NCI-H1048 (cell line): ENCODE measurements around the gene METAP1.
"Not testable (repeated sequence)": the region's sequence is repeated elsewhere in the genome, so short reads cannot be mapped to it uniquely, and the experiment has no call there.

Source experiments
- DNase-seq: peaks from one replicate; lab custom pipeline; 2025; lab: John Stamatoyannopoulos, UW

The METAP1 gene

DNA sequence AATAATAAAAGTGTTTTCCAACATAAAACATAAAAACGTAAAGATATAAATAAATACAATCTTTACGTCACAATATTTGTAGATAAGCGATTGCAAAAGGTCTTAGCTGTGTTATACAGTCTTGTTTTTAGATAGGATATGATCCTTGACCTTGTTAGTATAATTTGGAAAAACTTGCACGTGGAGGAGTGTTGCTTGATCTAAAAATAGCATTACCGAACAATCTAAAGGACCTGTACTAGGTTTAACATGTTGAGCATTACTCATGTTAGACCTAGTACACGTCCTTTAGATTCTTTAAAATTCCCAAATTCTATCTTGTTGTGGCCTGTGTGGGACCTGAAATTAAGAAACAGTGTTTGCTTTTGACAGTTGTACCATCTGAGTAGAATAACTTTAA, 1.6 kb downstream of the METAP1 start:
- DNase-seq, result no peak

DNA sequence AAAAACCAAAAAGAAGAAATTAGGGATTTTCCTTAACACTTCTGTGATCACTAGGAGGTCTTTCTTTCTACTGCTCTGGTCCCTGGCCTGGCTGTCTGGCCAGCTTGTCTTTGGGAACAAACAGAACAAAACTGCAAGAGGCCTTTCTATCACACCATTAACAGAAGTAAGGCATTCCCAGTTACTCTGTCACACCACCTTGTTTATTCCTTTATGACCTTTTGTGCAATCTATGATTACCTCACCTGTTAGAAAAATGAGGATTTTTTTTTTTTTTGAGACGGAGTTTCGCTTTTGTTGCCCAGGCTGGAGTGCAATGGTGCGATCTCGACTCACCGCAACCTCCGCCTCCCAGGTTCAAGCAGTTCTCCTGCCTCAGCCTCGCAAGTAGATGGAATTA, 3.0 kb downstream of the METAP1 start:
- no peak for DNase-seq

DNA sequence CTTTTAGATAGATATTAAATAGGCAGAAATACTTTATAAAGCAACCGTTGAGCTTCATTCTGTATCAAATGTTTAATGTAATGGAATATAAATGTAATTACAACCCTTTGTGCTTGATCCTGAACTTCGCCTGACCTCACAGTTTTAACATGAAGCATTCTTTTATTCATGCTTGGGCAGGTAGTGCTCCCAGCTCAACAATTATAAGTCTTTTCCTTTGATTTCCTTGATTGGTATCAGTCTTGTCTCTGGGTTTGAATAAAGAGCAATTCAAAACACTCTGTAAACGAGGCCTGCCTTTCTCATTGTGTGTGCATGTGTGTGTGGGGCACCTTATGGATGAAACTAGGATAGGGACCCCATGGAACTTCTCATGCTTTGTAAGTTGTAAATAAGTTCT, 6.8 kb downstream of the METAP1 start:
- no peak for DNase-seq

DNA sequence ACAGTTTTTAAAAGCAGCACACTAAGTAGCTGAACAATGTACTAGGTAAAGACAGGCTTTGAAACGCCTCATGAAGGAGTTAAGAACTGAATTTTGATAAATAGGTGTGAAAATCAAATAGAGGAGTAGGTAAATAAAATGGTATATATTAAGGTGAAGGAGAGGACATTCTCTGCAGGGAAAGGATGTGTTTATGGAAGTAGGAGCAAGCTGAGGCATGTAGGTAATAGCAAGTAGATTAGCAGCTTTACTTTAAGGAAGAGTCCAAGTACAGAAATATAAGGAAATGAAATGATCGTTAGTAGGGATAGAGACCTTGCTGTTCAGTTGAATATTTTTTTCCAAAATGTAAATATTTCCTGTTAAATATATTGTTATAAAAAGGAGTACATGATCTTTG, 12.5 kb downstream of the METAP1 start:
- DNase-seq, result no peak

DNA sequence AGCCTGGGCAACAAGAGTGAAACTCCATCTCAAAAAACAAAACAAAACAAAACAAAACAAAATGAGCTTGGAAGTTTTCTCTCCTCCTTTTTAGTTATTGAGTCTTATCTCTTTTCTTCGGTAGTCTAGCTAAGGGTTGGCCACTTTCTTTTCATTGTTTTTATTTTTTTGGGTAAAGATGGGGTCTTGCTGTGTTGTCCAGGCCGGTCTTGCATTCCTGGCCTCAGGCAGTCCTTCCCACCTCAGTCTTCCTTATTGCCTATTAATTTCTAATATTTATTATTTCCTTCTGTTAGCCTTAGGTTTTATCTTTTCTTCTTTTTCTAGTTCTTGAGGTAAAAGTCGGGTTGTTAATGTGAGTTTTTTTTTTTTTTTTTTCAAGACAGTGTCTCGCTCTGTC, 16.4 kb downstream of the METAP1 start:
- no peak for DNase-seq

DNA sequence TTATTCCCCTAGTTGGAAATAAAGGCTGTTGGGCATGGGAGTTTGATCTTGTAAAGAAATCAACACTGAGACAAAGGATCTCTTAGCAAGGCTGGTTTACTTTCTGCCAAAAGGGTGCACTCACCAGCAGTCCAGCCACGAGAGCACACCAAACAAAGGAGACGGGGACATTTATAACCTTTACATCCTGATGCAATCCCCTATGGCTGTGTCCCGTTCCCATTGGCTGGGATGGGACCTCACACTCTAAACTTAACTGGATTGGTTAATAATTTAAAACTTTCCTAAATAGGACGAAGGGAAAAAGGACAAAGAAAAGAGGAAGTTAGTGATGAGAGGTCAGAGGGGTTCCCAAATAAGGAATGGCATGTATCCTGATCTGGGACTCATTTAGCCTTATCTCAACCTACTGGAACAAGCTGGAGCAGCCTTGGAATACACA, 17.9 kb downstream of the METAP1 start:
- DNase-seq, result no peak

DNA sequence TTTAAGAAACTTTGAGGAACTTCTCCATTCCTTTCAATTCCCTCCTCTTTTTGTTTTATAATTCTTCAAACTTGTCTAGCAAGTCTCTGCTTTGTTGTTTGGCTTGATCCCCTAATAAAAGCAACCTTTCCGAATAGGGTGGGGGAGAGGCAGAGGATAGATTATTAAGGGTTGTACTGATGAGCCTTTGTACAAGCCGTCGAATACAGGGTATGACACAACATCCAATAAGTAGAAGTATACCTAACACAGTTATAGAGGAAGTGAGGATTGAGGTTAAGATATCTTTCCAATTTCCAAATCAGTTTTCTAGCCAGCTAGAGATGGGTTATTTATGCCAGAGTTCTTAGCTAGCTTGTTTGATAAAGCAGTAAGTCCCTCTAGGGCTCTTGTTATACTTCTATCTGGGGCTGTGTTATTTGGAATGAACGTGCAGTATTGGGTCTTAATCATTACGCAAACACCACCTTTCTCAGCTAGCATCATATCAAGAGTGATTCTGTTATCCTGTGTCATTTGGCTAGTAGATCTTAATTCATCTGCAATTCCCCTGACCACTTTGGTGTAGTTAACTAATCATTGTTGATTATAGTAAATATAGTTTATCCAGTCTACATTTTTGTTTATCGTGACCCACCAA, 18.5 kb downstream of the METAP1 start:
- no peak for DNase-seq

DNA sequence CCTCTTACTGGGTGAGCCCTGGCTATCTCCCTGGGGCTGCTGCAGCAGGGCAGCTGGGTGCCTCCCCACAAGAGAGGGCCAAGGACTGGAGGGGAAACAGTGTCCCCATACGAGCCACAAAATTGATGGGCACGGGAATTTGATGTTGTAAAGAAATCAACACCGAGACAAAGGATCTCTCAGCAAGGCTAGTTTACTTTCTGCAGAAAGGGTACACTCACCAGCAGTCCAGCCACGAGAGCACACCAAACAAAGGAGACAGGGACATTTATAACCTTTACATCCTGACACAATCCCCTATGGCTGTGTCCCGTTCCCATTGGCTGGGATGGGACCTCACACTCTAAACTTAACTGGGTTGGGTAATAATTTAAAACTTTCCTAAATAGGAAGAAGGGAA, 25.9 kb downstream of the METAP1 start:
- no peak for DNase-seq

DNA sequence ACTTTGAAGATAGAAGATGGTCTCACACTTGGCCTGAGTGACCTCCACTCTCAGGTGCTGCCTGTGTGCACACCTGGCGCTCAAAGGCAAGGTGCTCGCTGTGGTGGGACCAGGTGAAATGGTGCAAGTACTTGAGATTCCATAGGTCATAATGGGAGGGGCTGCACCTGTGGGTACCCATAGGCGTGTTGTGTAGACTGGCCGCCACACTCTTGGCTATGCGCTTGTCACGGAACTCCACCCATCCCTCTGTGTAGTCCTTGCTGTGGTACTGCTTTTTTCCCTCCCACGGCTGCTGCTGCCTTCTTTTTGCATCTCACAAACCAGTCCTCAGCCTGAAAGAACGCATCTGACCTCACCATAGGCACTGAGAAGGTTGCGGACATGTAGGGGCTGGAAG, 27.0 kb downstream of the METAP1 start:
- DNase-seq, result no peak

DNA sequence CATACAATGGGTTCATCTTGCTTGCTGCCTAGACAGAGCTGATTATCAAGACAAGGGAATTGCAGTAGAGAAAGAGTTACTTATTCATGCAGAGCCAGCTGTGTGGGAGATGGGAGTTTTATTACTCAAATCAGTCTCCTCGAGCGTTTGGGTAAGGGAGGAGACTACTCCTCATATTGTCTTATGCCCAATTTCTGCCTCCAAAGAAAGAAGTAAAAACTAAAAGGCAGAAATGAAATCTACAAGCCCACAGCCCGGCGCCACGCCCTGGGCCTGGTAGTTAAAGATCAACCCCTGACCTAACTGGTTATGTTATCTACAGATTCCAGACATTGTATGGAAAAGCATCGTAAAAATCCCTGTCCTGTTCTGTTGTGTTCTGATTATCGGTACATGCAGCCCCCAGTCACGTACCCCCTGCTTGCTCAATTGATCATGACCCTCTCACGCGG, 28.3 kb downstream of the METAP1 start:
- not testable (repeated sequence) for DNase-seq

DNA sequence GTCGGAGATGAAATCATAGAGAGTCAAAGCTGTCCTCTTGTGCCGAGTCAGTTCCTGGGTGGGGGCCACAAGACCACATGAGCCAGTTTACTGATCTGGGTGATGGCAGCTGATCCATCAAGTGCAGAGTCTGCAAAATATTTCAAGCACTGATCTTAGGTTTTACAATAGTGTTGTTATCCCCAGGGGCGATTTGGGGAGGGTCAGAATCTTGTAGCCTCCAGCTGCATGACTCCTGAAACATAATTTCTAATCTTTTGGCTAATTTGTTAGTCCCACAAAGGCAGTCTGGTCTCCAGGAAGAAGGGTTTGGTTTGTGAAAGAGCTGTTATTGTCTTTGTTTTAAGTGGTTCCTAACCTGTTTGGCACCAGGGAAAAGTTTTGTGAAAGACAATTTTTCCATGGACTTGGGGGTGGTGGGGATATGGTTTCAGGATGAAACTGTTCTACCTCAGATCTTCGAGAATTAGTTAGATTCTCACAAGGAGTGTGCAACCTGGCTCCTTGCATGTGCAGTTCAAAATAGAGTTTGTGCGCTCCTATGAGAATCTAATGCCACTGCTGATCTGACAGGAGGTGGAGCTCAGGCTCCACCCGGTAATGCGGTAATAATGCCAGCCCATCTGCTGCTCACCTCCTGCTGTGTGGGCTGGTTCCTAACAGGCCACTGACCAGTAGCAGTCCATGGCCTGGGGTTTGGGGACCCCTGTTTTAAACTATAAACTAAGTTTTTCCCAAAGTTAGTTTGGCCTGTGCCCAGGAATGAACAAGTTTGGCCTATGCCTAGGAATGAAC, 29.2 kb downstream of the METAP1 start:
- no peak for DNase-seq

DNA sequence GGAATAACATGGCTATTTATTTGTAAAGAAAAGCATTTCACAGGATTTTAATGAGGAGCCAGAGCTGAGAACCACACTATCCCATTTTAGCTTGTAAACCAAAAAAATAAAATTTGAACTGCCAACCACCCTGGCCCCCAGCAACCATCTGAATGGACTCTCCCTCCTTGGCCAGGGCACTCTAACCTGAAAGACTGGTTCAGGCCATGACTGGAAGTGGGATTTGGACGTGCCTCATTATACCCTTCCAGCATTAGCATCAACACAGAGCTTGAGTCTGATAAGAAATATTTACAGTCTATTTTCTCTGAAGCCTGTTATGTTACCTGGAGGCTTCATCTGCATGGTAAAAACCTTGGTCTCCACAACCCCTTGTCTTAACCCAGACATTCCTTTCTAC, 30.0 kb downstream of the METAP1 start:
- no peak for DNase-seq

DNA sequence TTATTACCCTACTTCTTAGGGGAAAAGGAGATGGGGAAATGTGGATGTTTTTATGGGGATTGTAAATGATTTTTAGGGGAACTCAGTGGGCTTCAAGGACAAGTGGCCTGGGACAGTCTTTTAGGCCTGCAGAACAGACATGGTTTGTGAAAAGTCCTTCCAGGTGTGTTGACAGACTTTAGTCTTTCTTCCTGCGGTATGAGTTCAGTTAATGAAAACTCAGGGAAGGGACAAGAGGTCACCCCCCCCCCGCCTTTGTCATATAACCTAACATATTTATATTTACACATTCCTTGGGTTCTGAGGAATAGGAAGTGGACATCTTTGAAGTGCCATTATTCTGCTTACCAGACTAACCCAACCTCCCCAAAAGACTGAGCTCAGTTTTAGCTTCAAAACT, 31.8 kb downstream of the METAP1 start:
- no peak for DNase-seq

DNA sequence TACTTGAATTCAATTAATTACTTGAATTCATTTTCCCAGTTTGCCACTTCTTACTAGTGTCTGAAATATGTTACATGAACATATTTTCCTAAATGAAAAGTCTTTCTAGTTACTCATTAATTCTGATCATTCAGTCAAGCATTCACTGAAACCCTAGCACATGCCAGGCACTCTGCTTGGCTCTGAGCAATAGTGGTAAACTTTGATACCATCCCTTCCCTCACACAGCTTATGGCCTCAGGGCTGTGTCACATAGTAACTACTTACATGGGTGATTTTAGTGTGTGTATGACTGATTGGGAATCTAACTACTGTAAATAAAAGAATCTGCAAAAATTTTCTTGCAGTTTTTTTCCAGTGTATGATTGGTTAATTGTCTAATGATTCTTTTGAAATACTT, 32.7 kb downstream of the METAP1 start:
- DNase-seq, result no peak

DNA sequence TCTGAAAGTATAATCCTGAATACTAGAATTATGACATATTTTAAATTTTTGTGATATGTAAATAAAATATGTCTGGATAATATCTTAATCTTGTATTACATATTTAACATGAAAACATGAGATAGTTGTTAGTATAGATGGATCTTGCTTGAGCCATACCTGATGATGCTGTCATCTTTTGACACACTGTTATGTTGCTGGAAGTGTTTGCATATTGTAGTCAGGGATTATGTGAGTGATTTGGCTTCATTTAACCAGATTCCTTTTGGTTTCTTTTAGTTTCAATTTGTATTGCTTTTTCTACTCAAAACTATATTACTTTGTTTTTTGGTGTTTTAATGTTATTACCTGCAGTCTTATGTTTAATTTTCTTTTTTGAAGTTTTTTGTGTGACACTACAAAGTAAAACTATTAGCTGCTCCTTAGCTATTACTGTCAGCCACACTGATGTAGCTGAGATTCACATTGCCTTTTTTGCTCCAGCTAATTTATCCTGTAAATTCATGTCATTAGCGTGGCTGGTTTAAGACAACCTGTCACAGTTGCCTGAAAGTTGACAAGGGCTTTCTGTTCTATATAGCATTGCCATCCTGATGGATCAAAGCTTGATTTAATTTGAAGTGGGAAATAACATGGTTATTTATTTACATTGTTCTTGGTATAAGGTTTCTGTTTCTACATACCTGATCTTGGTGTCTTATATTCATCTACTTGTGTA, 33.7 kb downstream of the METAP1 start:
- DNase-seq, result no peak

DNA sequence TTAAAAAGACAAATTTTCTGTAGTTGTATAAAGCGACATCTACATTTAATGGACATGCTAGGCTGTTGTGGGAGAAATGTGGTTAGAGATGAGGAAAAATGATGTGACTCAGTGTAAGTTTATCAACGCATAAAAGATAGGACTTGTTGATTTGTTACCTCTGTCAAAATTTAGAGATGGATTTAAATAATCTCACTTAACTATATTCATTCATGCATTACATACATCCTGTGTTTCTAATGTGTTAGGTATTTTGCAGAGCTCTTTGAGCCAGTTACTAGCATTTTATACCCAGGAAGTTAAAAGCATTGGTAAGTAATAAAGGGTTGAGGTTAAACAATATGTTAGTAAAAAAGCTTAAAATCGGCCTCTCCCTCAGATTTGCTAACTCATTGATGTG, 34.3 kb downstream of the METAP1 start:
- DNase-seq, result no peak

DNA sequence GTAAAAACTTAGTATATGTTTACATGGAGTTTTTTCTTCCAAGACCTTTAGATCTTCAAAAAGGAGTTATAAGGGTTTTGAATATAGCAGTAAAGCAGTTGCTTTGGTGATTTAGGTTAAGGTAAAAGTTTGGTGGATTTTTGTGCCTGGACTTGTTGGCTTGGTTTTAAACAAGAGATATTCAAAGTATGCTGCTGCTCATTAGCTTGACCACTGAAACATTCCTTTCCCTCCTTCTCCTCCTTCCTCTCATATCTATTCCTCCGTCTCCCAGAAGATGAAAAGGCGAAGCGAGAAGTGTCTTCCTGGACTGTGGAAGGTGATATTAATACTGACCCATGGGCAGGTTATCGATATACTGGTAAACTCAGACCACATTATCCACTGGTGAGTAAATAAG, 38.4 kb downstream of the METAP1 start:
- no peak for DNase-seq

DNA sequence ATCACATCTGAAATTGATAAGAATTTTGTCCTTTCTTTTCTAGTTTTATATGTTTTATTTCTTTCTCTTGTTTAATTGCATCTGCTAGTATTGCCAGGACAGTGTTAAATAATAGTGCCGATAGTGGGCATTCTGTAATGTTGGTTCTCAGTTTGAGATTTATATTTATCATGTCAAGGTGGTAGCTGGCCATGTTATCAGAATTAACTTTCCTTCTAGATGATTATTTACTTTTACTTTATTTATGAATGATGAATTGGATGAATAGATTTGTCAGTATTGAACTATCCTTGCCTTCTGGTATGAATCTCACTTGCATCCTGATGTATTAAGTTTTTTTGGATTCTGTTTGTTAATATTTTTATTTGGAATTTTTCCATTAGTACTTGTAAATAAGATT, 42.7 kb downstream of the METAP1 start:
- DNase-seq, result no peak

DNA sequence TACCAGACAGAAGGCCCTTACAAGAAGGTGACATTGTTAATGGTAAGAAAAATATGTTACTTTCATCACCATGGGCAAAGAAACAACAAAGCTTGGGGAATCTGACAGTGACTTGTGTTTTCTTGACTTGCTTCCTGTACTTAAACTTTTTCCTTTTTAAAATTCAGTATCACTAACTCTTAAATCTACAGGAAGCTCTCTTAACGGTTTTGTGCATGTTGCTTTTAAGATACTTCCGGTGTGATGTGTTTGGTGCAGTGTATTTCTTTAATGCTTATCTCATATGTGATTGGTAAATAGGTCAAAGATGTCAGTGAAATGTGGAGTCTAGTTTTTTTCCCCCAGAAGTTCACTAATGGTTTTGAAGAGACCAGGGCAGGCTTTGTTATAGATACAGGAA, 47.8 kb downstream of the METAP1 start:
- no peak for DNase-seq

DNA sequence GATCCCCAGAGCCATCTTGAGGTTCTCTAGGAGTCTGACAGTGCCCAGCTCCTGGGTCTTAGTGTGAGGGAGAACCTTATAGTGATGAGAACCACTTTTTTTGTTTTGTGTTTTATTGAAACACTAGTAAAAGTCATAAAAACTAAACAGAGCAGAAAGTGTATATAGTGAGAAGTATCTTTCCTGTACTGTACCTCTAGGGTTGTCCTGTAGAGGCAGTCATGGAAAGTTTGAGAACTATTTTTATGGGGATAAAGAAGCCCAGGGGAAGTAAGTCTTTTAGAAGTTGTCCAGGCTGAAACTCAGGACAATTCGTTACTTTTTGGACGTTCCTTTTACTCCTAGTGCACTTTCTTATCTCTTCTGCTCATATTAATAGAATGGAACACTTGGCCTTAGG, 52.2 kb downstream of the METAP1 start:
- no peak for DNase-seq

DNA sequence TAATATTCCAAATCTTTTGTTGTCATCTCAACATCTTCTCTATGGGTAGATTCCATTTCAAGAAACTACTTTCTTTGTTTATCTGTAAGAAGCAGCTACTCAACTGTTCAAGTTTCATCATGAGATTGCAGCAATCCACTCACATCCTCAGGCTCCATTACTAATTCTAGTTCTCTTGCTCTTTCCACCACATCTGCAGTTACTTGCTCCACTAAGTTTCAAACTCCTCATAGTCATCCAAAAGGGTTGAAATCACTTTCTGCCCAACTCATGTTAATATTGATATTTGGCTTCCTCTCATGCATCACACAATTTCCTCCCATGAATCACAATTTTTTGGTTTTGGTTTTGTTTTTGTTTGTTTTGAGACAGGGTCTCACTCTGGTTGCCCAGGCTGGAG, 57.4 kb downstream of the METAP1 start:
- DNase-seq, result no peak

DNA sequence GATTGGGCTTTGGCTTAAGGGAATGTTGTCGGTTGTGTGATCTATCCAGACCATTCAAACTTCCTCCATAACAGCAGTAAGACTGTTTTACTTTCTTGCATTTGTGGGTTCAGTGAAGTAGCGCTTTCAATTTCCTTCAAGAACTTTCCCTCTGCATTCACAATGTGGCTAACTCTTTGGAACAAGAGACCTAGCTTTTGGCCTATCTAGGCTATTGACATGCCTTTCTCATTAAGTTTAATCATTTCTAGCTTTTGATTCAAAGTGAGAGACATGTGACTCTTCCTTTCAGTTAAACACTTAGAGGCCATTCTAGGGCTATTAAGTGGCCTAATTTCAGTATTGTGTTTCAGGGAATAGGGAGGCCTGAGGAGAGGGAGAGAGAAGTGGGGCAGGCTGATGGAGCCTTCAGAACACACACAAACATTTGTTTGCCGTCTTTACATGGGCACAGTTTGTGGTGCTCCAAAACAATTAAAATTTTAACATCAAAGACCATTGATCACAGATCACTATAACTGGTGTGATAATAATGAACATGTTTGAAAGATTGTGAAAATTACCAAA, 59.0 kb downstream of the METAP1 start:
- DNase-seq, result no peak

DNA sequence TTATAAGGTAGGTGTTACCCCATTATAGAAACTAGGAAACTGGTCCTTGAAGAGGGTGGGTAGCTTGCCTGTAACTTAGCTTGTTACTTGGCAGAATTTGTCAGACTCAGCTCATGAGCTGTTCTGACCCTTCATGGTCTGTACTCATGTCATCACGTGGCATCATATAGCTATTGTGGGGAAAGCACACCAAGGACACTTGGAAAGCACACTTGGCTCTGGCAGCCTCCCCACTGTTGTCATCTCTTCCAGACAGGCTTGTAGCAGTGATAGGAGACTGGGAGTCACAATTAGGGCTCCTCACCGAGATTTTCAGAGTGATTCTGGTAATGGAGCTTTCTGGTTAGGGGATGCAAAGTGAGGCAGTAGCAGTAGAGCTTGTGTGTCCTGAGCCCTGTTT, 62.7 kb downstream of the METAP1 start:
- no peak for DNase-seq
